Sigmoid colon (tissue), 7 donors: ENCODE measurements around the gene CCDC92. TPM values are rescaled to one million over a fixed set of nuclear protein-coding genes. Genes with fewer than 3 reads are reported as not detected.

Experiments
- DNase-seq: peaks from one replicate; pipeline ENCODE4 v3.0.0-alpha.2; 2019
- H3K27ac ChIP-seq, 4 donors: fragments of 200-600 bp; sonication (generic); one replicate each; pipeline ENCODE4 v1.5.1; 2016 to 2019; ENCODE audit warnings: mild to moderate bottlenecking in 1 of 4
- H3K27me3 ChIP-seq, 3 donors: fragments of 200-600 bp; sonication (generic); one replicate each; pipeline ENCODE4 v1.5.1; 2019; ENCODE audit warnings: mild to moderate bottlenecking in 1 of 3
- H3K36me3 ChIP-seq, 4 donors: fragments of 200-600 bp; sonication (generic); one replicate each; pipeline ENCODE4 v1.5.1; 2016 to 2019
- H3K4me1 ChIP-seq, 4 donors: fragments of 200-600 bp; sonication (generic); one replicate each; pipeline ENCODE4 v1.5.1; 2017 to 2019
- H3K4me3 ChIP-seq, 4 donors: fragments of 200-600 bp; sonication (generic); one replicate each; pipeline ENCODE4 v1.5.1; 2017 to 2019; ENCODE audit warnings: mild to moderate bottlenecking in 2 of 4, moderate library complexity in 1 of 4
- H3K9me3 ChIP-seq, 4 donors: fragments of 200-600 bp in 3 of 4; sonication (generic) in 3 of 4; one replicate each; pipeline versions ENCODE4 v1.5.1 to v1.6.1; 2013 to 2019
- EP300 ChIP-seq, 4 donors: sonication (generic); formaldehyde crosslinking; IDR thresholded peaks; one replicate each; pipeline ENCODE4 v1.6.1; 2017; ENCODE audit warnings: antibody characterized with exemption in 4 of 4
- POLR2A ChIP-seq, 2 donors: fragments of 450-650 bp; IDR thresholded peaks; one replicate each; pipeline ENCODE4 v1.6.1; 2016; ENCODE audit warnings: antibody characterized with exemption in 2 of 2, mild to moderate bottlenecking in 2 of 2, moderate library complexity in 2 of 2
- POLR2AphosphoS5 ChIP-seq, 4 donors: sonication (generic); formaldehyde crosslinking; IDR thresholded peaks; one replicate each; pipeline ENCODE4 v1.6.1; 2017; ENCODE audit warnings: antibody characterized with exemption in 4 of 4
- whole genome bisulfite sequencing, 2 donors: extraction: QIAGEN DNeasy Blood & Tissue Kit; methylation state at CpG; one replicate each; pipeline ENCODE4 v1.1.7; 2013; 5-methylcytosine and 5-hydroxymethylcytosine counted together
- intact Hi-C: fragments of 100-400 bp; cut with DNase I; formaldehyde crosslinking; loops from one replicate; pipeline ENCODE4 v1.15.1; 2023
- polyA plus RNA-seq, 3 donors: library from polyadenylated mRNA; stranded (reverse); fragments of 200-250 nt; gene quantifications; one replicate each; pipeline ENCODE4 v1.2.3, GENCODE V29; 2013
- total RNA-seq, 4 donors: library from RNA; depleted of rRNA; stranded (reverse); fragments of >200 nt; gene quantifications; one replicate each; pipeline ENCODE4 v1.1.0, GENCODE V29; 2016
- TF ChIP-seq, protein P1 (sequence below), 4 experiments: fragments of 450-650 bp in 3 of 4; fragments of 200-600 bp in 1 of 4; IDR thresholded peaks; one replicate each; pipeline ENCODE4 v1.5.1; 2016 to 2019; ENCODE audit warnings: antibody characterized with exemption in 4 of 4, mild to moderate bottlenecking in 3 of 4, moderate library complexity in 2 of 4
- donor health status: healthy with polysubstance abuse.
- donor health status: Bipolar disorder and iron deficiency.
- donor health status: healthy.

Gene CCDC92
- total and polyA plus RNA-seq, 7 donors, result 18.5 to 54.0 (median 24.0) TPM

GRCh38 chr12:124002654-124003053 lies 30.0 kb upstream of the CCDC92 start:
- Histone ChIP-seq H3K9me3 (no peaks in the 10 kb centered on the region), H3K27ac (no peak overlapping the region), H3K4me1 (no peaks in the 10 kb centered on the region), H3K36me3 (peaks cover 0 to 23% (median 0%) of the 10 kb centered on the region in 4 donors), H3K4me3 (no peak overlapping the region), H3K27me3 (no peaks in the 10 kb centered on the region)
- no peak for TF ChIP-seq POLR2A (IDR thresholded peaks at IDR 0.05)
- TF ChIP-seq, protein P1, sequence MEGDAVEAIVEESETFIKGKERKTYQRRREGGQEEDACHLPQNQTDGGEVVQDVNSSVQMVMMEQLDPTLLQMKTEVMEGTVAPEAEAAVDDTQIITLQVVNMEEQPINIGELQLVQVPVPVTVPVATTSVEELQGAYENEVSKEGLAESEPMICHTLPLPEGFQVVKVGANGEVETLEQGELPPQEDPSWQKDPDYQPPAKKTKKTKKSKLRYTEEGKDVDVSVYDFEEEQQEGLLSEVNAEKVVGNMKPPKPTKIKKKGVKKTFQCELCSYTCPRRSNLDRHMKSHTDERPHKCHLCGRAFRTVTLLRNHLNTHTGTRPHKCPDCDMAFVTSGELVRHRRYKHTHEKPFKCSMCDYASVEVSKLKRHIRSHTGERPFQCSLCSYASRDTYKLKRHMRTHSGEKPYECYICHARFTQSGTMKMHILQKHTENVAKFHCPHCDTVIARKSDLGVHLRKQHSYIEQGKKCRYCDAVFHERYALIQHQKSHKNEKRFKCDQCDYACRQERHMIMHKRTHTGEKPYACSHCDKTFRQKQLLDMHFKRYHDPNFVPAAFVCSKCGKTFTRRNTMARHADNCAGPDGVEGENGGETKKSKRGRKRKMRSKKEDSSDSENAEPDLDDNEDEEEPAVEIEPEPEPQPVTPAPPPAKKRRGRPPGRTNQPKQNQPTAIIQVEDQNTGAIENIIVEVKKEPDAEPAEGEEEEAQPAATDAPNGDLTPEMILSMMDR (IDR thresholded peaks at IDR 0.05), result no peak
- no peak for TF ChIP-seq EP300 (IDR thresholded peaks at IDR 0.05)
- intact Hi-C loops, result no loop called here
- 66 to 91% methylated on average over 2 of the region's 2 CpGs for WGBS, 2 donors
- no peak for DNase-seq

GRCh38 chr12:124002021-124002644 lies 29.5 kb upstream of the CCDC92 start:
- Histone ChIP-seq H3K9me3 (no peaks in the 10 kb centered on the region), H3K4me3 (no peak overlapping the region), H3K27ac (no peak overlapping the region), H3K36me3 (peaks cover 0 to 23% (median 0%) of the 10 kb centered on the region in 4 donors), H3K4me1 (peaks cover 0 to 3% (median 0%) of the 10 kb centered on the region in 4 donors), H3K27me3 (no peaks in the 10 kb centered on the region)
- 91 to 92% methylated on average over 6 of the region's 6 CpGs for WGBS, 2 donors
- intact Hi-C loops, result no loop called here
- no peak for TF ChIP-seq POLR2AphosphoS5 (IDR thresholded peaks at IDR 0.05)
- TF ChIP-seq EP300 (IDR thresholded peaks at IDR 0.05), result no peak
- no peak for TF ChIP-seq POLR2A (IDR thresholded peaks at IDR 0.05)
- TF ChIP-seq, protein P1 (IDR thresholded peaks at IDR 0.05), result no peak
- DNase-seq, result no peak

GRCh38 chr12:124001343-124001742 lies 28.7 kb upstream of the CCDC92 start:
- TF ChIP-seq EP300 (IDR thresholded peaks at IDR 0.05) (no peak), POLR2AphosphoS5 (IDR thresholded peaks at IDR 0.05) (no peak), POLR2A (IDR thresholded peaks at IDR 0.05) (no peak)
- TF ChIP-seq, protein P1 (IDR thresholded peaks at IDR 0.05), result no peak
- Histone ChIP-seq H3K9me3 (no peaks in the 10 kb centered on the region), H3K27ac (no peak overlapping the region), H3K4me3 (no peak overlapping the region), H3K27me3 (no peaks in the 10 kb centered on the region), H3K4me1 (peaks cover 0 to 4% (median 0%) of the 10 kb centered on the region in 4 donors), H3K36me3 (peaks cover 0 to 23% (median 0%) of the 10 kb centered on the region in 4 donors)
- no peak for DNase-seq
- intact Hi-C loops, result no loop called here
- 91 to 93% methylated on average over 7 of the region's 7 CpGs for WGBS, 2 donors

- WGBS, 2 donors, result 91 to 95% methylated on average over 5 of the region's 5 CpGs
- Histone ChIP-seq H3K27me3 (no peaks in the 10 kb centered on the region), H3K9me3 (no peaks in the 10 kb centered on the region), H3K27ac (no peak overlapping the region), H3K36me3 (peaks cover 0 to 23% (median 0%) of the 10 kb centered on the region in 4 donors), H3K4me3 (no peak overlapping the region), H3K4me1 (peaks cover 0 to 4% (median 1%) of the 10 kb centered on the region in 4 donors)
- intact Hi-C loops, result no loop called here
- TF ChIP-seq EP300 (IDR thresholded peaks at IDR 0.05) (no peak), POLR2AphosphoS5 (IDR thresholded peaks at IDR 0.05) (no peak), POLR2A (IDR thresholded peaks at IDR 0.05) (no peak)
- TF ChIP-seq, protein P1 (IDR thresholded peaks at IDR 0.05), result no peak
- DNase-seq, result no peak
Measured at GRCh38 chr12:124000111-124000510, 27.5 kb upstream of the CCDC92 start.

- Histone ChIP-seq H3K9me3 (no peaks in the 10 kb centered on the region), H3K36me3 (peaks cover 0 to 16% (median 0%) of the 10 kb centered on the region in 4 donors), H3K27me3 (no peaks in the 10 kb centered on the region), H3K4me3 (no peak overlapping the region), H3K27ac (no peak overlapping the region), H3K4me1 (peaks cover 0 to 5% (median 2%) of the 10 kb centered on the region in 4 donors)
- TF ChIP-seq, protein P1 (IDR thresholded peaks at IDR 0.05), result no peak
- TF ChIP-seq EP300 (IDR thresholded peaks at IDR 0.05), result no peak
- TF ChIP-seq POLR2A (IDR thresholded peaks at IDR 0.05), result no peak
- no peak for TF ChIP-seq POLR2AphosphoS5 (IDR thresholded peaks at IDR 0.05)
- WGBS, 2 donors, result 88 to 89% methylated on average over 2 of the region's 2 CpGs
- no peak for DNase-seq
- intact Hi-C loops, result no loop called here
Measured at GRCh38 chr12:123998991-123999359, 26.3 kb upstream of the CCDC92 start.
